ENCODE data around the gene PALD1. TPM values are rescaled to one million over a fixed set of nuclear protein-coding genes. Genes with fewer than 3 reads are reported as not detected.

PALD1 gene
- total and polyA plus RNA-seq, 2 of the 13 experiments (the other 11 are each of a cell fraction or from before 2014, with no cell fraction given), result 0.07 to 0.09 TPM

- CTCF ChIA-PET (ENCODE audit: low intra/inter-chr PET ratio, low total read pairs), result no interaction called here
- 23% methylated on average over 7 of the region's 9 CpGs for WGBS (ENCODE audit: low lambda C conversion rate)
- no peak overlapping the region for H3K9ac ChIP-seq (ENCODE audit: insufficient read depth, low read depth, low read length)
- H3K4me1 ChIP-seq (ENCODE audit: insufficient read depth, low read length), result peaks cover 15% of the 10 kb centered on the region
- no peak overlapping the region for H3K4me3 ChIP-seq (replicated peaks in 1 of 3; ENCODE audit: insufficient read depth in 1 of 3, low read depth in 2 of 3, low read length in 3 of 3)
- no peak for TF ChIP-seq CHD4 (IDR thresholded peaks at IDR 0.05; ENCODE audit: borderline replicate concordance, low read length)
- TF ChIP-seq, protein P1, sequence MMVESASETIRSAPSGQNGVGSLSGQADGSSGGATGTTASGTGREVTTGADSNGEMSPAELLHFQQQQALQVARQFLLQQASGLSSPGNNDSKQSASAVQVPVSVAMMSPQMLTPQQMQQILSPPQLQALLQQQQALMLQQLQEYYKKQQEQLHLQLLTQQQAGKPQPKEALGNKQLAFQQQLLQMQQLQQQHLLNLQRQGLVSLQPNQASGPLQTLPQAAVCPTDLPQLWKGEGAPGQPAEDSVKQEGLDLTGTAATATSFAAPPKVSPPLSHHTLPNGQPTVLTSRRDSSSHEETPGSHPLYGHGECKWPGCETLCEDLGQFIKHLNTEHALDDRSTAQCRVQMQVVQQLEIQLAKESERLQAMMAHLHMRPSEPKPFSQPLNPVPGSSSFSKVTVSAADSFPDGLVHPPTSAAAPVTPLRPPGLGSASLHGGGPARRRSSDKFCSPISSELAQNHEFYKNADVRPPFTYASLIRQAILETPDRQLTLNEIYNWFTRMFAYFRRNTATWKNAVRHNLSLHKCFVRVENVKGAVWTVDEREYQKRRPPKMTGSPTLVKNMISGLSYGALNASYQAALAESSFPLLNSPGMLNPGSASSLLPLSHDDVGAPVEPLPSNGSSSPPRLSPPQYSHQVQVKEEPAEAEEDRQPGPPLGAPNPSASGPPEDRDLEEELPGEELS (CRISPR knock-in tag; IDR thresholded peaks at IDR 0.05), result no peak
- TF ChIP-seq HCFC1 (IDR thresholded peaks at IDR 0.05; ENCODE audit: low read depth, low read length), result no peak
- TF ChIP-seq ZSCAN30 (CRISPR knock-in tag; IDR thresholded peaks at IDR 0.05), result no peak
- TF ChIP-seq ZNF749 (CRISPR knock-in tag; IDR thresholded peaks at IDR 0.05; ENCODE audit: borderline replicate concordance), result no peak
- no peak for TF ChIP-seq SIN3B (IDR thresholded peaks at IDR 0.05; ENCODE audit: low read length)
- TF ChIP-seq ELF1 (CRISPR knock-in tag; IDR thresholded peaks at IDR 0.05), result no peak
- no peak for TF ChIP-seq SSRP1 (CRISPR knock-in tag; IDR thresholded peaks at IDR 0.05)
- no peak for TF ChIP-seq ZBTB7A (CRISPR knock-in tag; IDR thresholded peaks at IDR 0.05)
- TF ChIP-seq CAMTA2 (CRISPR knock-in tag; IDR thresholded peaks at IDR 0.05; ENCODE audit: borderline replicate concordance), result no peak
- no peak for TF ChIP-seq PPARG (CRISPR knock-in tag; conservative IDR thresholded peaks at IDR 0.05)
- no peak for TF ChIP-seq YY1 (IDR thresholded peaks at IDR 0.05; ENCODE audit: insufficient read depth, insufficient replicate concordance, low read depth, low read length)
- TF ChIP-seq FOSL2 (CRISPR knock-in tag; IDR thresholded peaks at IDR 0.05), result no peak
- no peak for TF ChIP-seq ZKSCAN1 (IDR thresholded peaks at IDR 0.05; ENCODE audit: low read length)
- no peak for TF ChIP-seq ZNF263 (CRISPR knock-in tag; IDR thresholded peaks at IDR 0.05)
- no peak for TF ChIP-seq BCL6 (CRISPR knock-in tag; IDR thresholded peaks at IDR 0.05)
- no peak for TF ChIP-seq CBX1 (IDR thresholded peaks at IDR 0.05; ENCODE audit: low read depth)
- TF ChIP-seq AGO2 (optimal IDR thresholded peaks at IDR 0.05; ENCODE audit: low read depth, low read length), result no peak
- TF ChIP-seq GATA4 (IDR thresholded peaks at IDR 0.05; ENCODE audit: borderline replicate concordance, low read depth), result no peak
- TF ChIP-seq ZNF121 (CRISPR knock-in tag; IDR thresholded peaks at IDR 0.05), result no peak
- FAIRE-seq (no peak), DNase-seq (ENCODE audit: low spot score) (no peak), ATAC-seq (no peak)
- H3K4me2 ChIP-seq (ENCODE audit: low read depth, low read length), result no peak overlapping the region
- no peaks in the 10 kb centered on the region for H4K20me1 ChIP-seq (ENCODE audit: insufficient read depth, low read length)
- BruUV-seq (replicated peaks), result no TSS peak
- H3K36me3 ChIP-seq (replicated peaks in 1 of 2; ENCODE audit: control insufficient read depth in 1 of 2, insufficient read depth in 2 of 2, low read length in 2 of 2), result no peaks in the 10 kb centered on the region
- POLR2A ChIA-PET, result no interaction called here
- peaks cover 7 to 68% of the 10 kb centered on the region in 2 experiments for H3K27me3 ChIP-seq (ENCODE audit: control insufficient read depth in 1 of 2, insufficient read depth in 2 of 2, low read length in 2 of 2)
- intact Hi-C loops (cut with micrococcal nuclease; ENCODE audit: unreplicated experiment), result no loop called here
- in situ Hi-C loops (cut with HindIII; ENCODE audit: extremely low pct_ligation_motif_present, low pct_unique_long_range_greater_than_20kb), result no loop called here
- no peaks in the 10 kb centered on the region for H3K79me2 ChIP-seq (ENCODE audit: insufficient read depth, low read length)
- no peak overlapping the region for H3K27ac ChIP-seq (ENCODE audit: extremely low read length, insufficient read depth, low read length)
- no peaks in the 10 kb centered on the region for H3K9me3 ChIP-seq (ENCODE audit: low read length)
- no peak overlapping the region for H2AFZ ChIP-seq (ENCODE audit: low read length)
Measured at GRCh38 chr10:70480239-70480861, 1.8 kb downstream of the PALD1 start.

Measured in HepG2 (cell line).